ENCODE results near the gene C1orf56.
A peak's percentile ranks its signal among the peaks of the same experiment; 100 is the strongest.

Gene C1orf56

DNA sequence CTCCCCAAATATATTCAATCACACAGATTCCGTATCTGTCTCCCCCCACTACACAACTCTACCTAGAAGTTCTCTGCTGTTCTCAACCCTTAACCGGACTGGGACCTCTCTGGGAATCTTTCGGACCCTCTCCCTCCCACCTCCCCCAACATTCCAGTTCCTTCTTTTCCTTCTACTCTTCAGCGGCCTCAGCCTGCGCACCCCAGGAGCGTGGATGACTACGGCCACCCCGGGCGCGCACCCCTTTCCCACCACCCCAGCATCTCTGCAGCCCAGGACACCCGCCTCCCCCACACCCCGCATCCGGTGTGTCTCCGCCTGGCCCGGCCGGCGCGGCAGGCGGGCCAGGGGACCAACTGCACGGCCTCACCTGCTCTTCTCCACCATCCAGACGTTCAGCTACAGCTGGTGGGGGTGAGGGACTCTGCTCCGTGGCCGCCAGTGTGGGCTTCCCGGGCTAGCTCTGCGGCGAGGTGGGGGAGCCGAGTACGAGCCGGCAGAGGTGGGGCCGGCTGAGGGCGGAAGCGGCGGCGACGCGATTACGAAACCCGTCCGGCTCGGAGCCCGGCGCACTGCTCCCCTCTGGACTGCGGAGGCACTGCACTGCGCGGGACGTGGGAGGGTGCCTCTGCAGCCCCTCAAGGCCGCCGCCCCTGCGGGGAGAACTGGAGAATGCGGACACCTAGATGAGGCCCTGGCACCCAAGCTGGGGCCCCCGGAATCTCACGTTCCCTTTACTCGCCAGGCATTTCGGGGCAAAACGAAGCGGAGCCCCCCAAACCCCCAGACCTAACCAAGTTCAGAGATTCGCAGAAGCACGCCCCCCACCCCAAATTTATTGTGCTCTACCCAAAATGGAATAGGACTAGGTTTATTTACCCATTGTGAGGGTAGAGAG, 11.8 kb downstream of the C1orf56 start, which contains the start of gene CDC42SE1:
TSS of gene CDC42SE1 (minus strand) at position 514 of the 898 bp plus-strand sequence. CDS start 3,892 bp downstream, outside the sequence.
- Mint-ChIP-seq H3K36me3 (ENCODE audit: insufficient read depth) (peaks cover 55% of the 10 kb centered on the region), H3K27ac (peak within 1 kb of the TSS; percentile 97 to 98), H3K4me3 (peak within 1 kb of the TSS; percentile 95 to 97), H3K27me3 (no peaks in the 10 kb centered on the region), H3K4me1 (ENCODE audit: low read depth in 2 of 2) (peaks cover 50 to 58% of the 10 kb centered on the region in 2 donors), H3K9me3 (no peaks in the 10 kb centered on the region)
- ATAC-seq (replicated peaks) (peak; percentile 77), DNase-seq (peak; percentile 80 to 83 (median 81))

GRCh38 chr1:151060007-151060656, 12.6 kb downstream of the C1orf56 start, which contains the start of gene MLLT11:
Gene MLLT11, plus strand, starts transcription at chr1:151060397. Its CDS starts 6,828 bp downstream, at chr1:151067225.
- no peaks in the 10 kb centered on the region for H3K9me3 Mint-ChIP-seq
- peaks cover 48% of the 10 kb centered on the region for H3K36me3 Mint-ChIP-seq (ENCODE audit: insufficient read depth)
- H3K4me1 Mint-ChIP-seq (ENCODE audit: low read depth in 2 of 2) = peaks cover 47 to 50% of the 10 kb centered on the region in 2 donors
- H3K27me3 Mint-ChIP-seq = no peaks in the 10 kb centered on the region
- peak within 1 kb of the TSS; percentile 95 to 97 for H3K4me3 Mint-ChIP-seq
- ATAC-seq (replicated peaks) (no peak), DNase-seq (no peak)
- H3K27ac Mint-ChIP-seq = peak within 1 kb of the TSS; percentile 97 to 98

DNA sequence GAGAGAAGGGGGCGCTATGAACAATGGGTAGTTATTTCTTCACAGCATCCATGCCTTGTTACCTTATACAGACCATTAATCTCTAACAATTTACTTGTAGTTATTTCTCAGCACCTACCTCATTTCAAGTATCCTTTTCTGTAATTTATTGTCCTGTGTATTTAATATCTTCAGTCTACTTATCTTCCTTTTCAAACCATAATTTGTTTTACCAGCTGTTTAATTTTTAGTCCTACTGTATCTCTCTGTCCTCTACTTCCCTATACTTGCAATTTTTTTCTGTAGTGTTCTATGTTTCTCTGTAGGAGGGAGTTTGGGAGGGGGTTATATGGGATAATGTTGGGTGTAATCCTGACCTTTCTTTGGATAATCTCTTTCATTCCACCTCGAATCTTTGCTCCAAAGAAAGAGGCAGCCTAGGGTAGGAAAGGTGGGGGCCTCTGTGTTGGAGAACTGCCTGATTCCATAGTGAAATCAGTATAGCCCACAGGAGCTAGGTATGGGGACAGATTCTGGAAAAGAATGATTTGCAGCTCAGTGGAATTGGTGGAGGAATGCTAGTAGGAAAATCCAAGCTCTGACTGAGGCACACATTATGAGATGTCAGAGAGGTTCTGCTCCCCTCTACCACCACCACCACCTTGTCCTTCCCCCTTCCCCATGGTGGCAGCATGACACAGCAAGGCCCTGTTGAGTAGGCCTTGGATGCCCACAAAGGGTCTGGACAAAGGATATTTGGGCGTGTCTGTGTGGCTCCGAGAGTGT, 13.3 kb downstream of the C1orf56 start:
- DNase-seq (no peak), ATAC-seq (replicated peaks) (no peak)
- no peaks in the 10 kb centered on the region for H3K27me3 Mint-ChIP-seq
- H3K9me3 Mint-ChIP-seq = no peaks in the 10 kb centered on the region
- peak overlapping the region; percentile 95 to 97 for H3K4me3 Mint-ChIP-seq
- H3K4me1 Mint-ChIP-seq (ENCODE audit: low read depth in 2 of 2) = peaks cover 40 to 43% of the 10 kb centered on the region in 2 donors
- H3K27ac Mint-ChIP-seq = peak overlapping the region; percentile 97 to 98
- H3K36me3 Mint-ChIP-seq (ENCODE audit: insufficient read depth) = peaks cover 41% of the 10 kb centered on the region

- Mint-ChIP-seq H3K9me3 (no peaks in the 10 kb centered on the region), H3K36me3 (ENCODE audit: insufficient read depth) (peaks cover 32% of the 10 kb centered on the region), H3K4me3 (no peak overlapping the region), H3K27me3 (no peaks in the 10 kb centered on the region), H3K4me1 (ENCODE audit: low read depth in 2 of 2) (peaks cover 31 to 34% of the 10 kb centered on the region in 2 donors), H3K27ac (no peak overlapping the region)
- ATAC-seq (replicated peaks) = no peak
- no peak for DNase-seq
These were observed 14.2 kb downstream of the C1orf56 start for GRCh38 chr1:151061704-151062103.

DNA sequence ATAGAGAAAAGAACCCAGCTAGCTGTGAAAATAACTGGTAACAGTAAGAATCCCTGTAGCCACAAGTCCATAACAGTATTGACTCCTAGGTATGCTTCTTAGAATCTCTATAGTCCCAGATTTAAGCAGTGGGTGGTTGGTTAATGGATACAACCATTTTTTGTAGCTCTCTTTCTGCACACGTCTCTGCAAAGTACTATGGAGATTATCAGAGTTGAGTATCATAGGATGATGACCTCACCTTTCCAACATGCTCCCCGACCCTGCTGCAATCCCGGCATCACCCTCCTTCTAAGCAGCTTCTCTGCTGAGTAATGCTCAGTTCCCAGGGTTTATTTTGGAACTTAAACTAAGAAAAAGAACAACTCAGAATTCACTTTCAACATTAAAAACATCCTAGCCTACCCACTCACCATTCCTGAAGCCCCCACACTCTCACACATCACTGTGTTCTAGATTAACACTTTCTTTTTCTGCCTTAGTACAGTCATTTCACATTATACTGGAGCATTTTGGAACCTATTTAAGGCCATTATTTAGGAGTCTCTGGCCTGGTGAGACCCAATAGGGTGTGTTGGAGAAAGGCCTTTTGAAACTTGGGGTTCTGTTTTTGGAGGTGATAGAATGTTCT, 15.3 kb downstream of the C1orf56 start:
- DNase-seq (no peak), ATAC-seq (replicated peaks) (no peak)
- Mint-ChIP-seq H3K9me3 (no peaks in the 10 kb centered on the region), H3K27ac (no peak overlapping the region), H3K4me3 (no peak overlapping the region), H3K27me3 (no peaks in the 10 kb centered on the region), H3K4me1 (ENCODE audit: low read depth in 2 of 2) (peaks cover 23 to 25% of the 10 kb centered on the region in 2 donors), H3K36me3 (ENCODE audit: insufficient read depth) (peaks cover 21% of the 10 kb centered on the region)

GRCh38 chr1:151065089-151065645, 17.6 kb downstream of the C1orf56 start:
- H3K36me3 Mint-ChIP-seq (ENCODE audit: insufficient read depth) = peaks cover 10% of the 10 kb centered on the region
- no peak overlapping the region for H3K27ac Mint-ChIP-seq
- H3K9me3 Mint-ChIP-seq = no peaks in the 10 kb centered on the region
- H3K4me3 Mint-ChIP-seq = no peak overlapping the region
- ATAC-seq (replicated peaks) = no peak
- no peak for DNase-seq
- H3K4me1 Mint-ChIP-seq (ENCODE audit: low read depth in 2 of 2) = peaks cover 12 to 17% of the 10 kb centered on the region in 2 donors
- no peaks in the 10 kb centered on the region for H3K27me3 Mint-ChIP-seq

DNA sequence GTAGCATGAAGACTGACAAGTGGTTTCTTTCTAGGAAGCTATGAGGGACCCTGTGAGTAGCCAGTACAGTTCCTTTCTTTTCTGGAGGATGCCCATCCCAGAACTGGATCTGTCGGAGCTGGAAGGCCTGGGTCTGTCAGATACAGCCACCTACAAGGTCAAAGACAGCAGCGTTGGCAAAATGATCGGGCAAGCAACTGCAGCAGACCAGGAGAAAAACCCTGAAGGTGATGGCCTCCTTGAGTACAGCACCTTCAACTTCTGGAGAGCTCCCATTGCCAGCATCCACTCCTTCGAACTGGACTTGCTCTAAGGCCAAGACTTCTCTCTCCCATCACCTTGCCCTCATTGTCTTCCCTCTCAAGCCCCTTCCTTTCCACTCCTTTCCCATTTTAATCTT, 19.6 kb downstream of the C1orf56 start:
- H3K4me1 Mint-ChIP-seq (ENCODE audit: low read depth in 2 of 2) = peaks cover 14% of the 10 kb centered on the region in 2 donors
- peak overlapping the region in 1 of 2 donors; percentile 39 for H3K27ac Mint-ChIP-seq
- H3K36me3 Mint-ChIP-seq (ENCODE audit: insufficient read depth) = peaks cover 29% of the 10 kb centered on the region

GRCh38 chr1:151069103-151069486, 21.5 kb downstream of the C1orf56 start:
- ATAC-seq (replicated peaks) (no peak), DNase-seq (no peak)
- H3K27me3 Mint-ChIP-seq = no peaks in the 10 kb centered on the region
- H3K4me1 Mint-ChIP-seq (ENCODE audit: low read depth in 2 of 2) = peaks cover 14 to 17% of the 10 kb centered on the region in 2 donors
- H3K27ac Mint-ChIP-seq = peak overlapping the region; percentile 76 to 99
- peaks cover 37% of the 10 kb centered on the region for H3K36me3 Mint-ChIP-seq (ENCODE audit: insufficient read depth)
- no peaks in the 10 kb centered on the region for H3K9me3 Mint-ChIP-seq
- peak overlapping the region; percentile 94 to 95 for H3K4me3 Mint-ChIP-seq

More for the DNA sequence above, 19.6 kb downstream of the C1orf56 start:
- H3K27me3 Mint-ChIP-seq = no peaks in the 10 kb centered on the region
- DNase-seq (no peak), ATAC-seq (replicated peaks) (no peak)
- H3K9me3 Mint-ChIP-seq = no peaks in the 10 kb centered on the region
- H3K4me3 Mint-ChIP-seq = no peak overlapping the region

GRCh38 chr1:151070474-151071276, 23.1 kb downstream of the C1orf56 start, which contains the start of gene GABPB2:
Gene GABPB2, plus strand, starts transcription at chr1:151070761. Its CDS starts 17,429 bp downstream, at chr1:151088190.
- ATAC-seq (replicated peaks) = peak; percentile 80

GRCh38 chr1:151072224-151072623, 24.7 kb downstream of the C1orf56 start:
- Mint-ChIP-seq H3K27me3 (no peaks in the 10 kb centered on the region), H3K9me3 (no peaks in the 10 kb centered on the region), H3K36me3 (ENCODE audit: insufficient read depth) (peaks cover 43% of the 10 kb centered on the region), H3K4me1 (ENCODE audit: low read depth in 2 of 2) (peaks cover 15 to 17% of the 10 kb centered on the region in 2 donors), H3K27ac (peak overlapping the region; percentile 97 to 99), H3K4me3 (peak overlapping the region; percentile 94 to 95)
- ATAC-seq (replicated peaks) (no peak), DNase-seq (no peak)

More at GRCh38 chr1:151070474-151071276, 23.1 kb downstream of the C1orf56 start, which contains the start of gene GABPB2:
- no peaks in the 10 kb centered on the region for H3K27me3 Mint-ChIP-seq
- H3K27ac Mint-ChIP-seq = peak within 1 kb of the TSS; percentile 97 to 99
- DNase-seq = peak; percentile 79 to 84 (median 81)
- H3K36me3 Mint-ChIP-seq (ENCODE audit: insufficient read depth) = peaks cover 42% of the 10 kb centered on the region
- peak within 1 kb of the TSS; percentile 94 to 95 for H3K4me3 Mint-ChIP-seq
- H3K4me1 Mint-ChIP-seq (ENCODE audit: low read depth in 2 of 2) = peaks cover 13 to 17% of the 10 kb centered on the region in 2 donors
- no peaks in the 10 kb centered on the region for H3K9me3 Mint-ChIP-seq

- H3K27me3 Mint-ChIP-seq = no peaks in the 10 kb centered on the region
- no peaks in the 10 kb centered on the region for H3K4me1 Mint-ChIP-seq (ENCODE audit: low read depth in 2 of 2)
- peaks cover 14% of the 10 kb centered on the region for H3K36me3 Mint-ChIP-seq (ENCODE audit: insufficient read depth)
- H3K4me3 Mint-ChIP-seq = no peak overlapping the region
- H3K27ac Mint-ChIP-seq = no peak overlapping the region
- no peak for DNase-seq
- no peak for ATAC-seq (replicated peaks)
- no peaks in the 10 kb centered on the region for H3K9me3 Mint-ChIP-seq
These were observed 38.5 kb downstream of the C1orf56 start for GRCh38 chr1:151085953-151086559.
